Measurements from ENCODE around the gene ZNF460. TPM values are rescaled to one million over a fixed set of nuclear protein-coding genes. Genes with fewer than 3 reads are reported as not detected.

ZNF460 gene
- total RNA-seq, 2 donors from 2014 or later = 28.5 to 35.1 TPM

- Histone ChIP-seq H3K36me3 (peaks cover 11% of the 10 kb centered on the region), H3K27ac (peak overlapping the region; percentile 96), H3K4me3 (peak overlapping the region; percentile 93), H3K9ac (ENCODE audit: low read depth in 2 of 2, low read length in 2 of 2) (peak overlapping the region; percentile 93 to 99), H3K9me3 (no peaks in the 10 kb centered on the region), H3K4me1 (peaks cover 8% of the 10 kb centered on the region), H3K27me3 (no peaks in the 10 kb centered on the region)
- TF ChIP-seq CTCF (IDR thresholded peaks at IDR 0.05) = no peak
- DNase-seq = no peak
- intact Hi-C loops (cut with DNase I) = loop anchor here (5.0 kb wide), 1 partner anchor 39 kb away; the partner anchor contains the start of gene ZNF805
Observed at GRCh38 chr19:57280962-57281400, 696 bp downstream of the ZNF460 start.

DNA sequence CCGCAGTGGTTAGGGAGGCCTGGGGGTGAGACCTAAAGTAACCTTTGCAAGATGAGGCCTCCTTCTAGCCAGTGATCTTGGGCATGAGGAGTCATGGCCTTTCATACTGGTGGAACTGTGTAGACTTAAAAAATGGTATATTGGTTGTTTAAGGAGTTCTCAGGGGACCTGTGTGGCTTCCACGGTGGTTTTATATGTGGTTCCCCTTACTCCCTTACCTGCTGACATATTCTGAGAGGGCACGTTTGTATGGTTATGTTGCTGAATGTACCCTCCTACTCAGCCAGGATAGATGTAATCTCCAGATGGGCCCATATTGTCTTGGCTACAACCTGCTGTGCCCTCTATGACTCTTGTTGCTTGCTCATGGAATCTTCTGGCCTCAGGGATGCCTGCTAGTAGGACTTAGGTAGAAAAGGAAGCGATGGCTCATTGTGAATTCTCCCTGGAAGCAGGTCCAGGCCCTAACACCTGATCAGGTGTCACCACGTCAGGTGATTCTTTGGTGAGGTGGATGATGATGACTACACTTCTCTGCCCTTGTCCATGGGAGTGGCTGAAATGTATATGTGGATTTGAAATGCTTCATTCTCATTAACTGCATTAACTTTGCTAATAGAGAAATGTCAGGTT lies 1.8 kb downstream of the ZNF460 start:
- Histone ChIP-seq H3K4me3 (no peak overlapping the region), H3K27ac (no peak overlapping the region), H3K27me3 (no peaks in the 10 kb centered on the region), H3K36me3 (peaks cover 17% of the 10 kb centered on the region), H3K9me3 (no peaks in the 10 kb centered on the region), H3K4me1 (peaks cover 8% of the 10 kb centered on the region), H3K9ac (ENCODE audit: low read depth in 2 of 2, low read length in 2 of 2) (no peak overlapping the region)
- no peak for TF ChIP-seq CTCF (IDR thresholded peaks at IDR 0.05)
- no peak for DNase-seq
- intact Hi-C loops (cut with DNase I) = loop anchor here (5.0 kb wide), 1 partner anchor 40 kb away; the partner anchor contains the start of gene ZNF805

DNA sequence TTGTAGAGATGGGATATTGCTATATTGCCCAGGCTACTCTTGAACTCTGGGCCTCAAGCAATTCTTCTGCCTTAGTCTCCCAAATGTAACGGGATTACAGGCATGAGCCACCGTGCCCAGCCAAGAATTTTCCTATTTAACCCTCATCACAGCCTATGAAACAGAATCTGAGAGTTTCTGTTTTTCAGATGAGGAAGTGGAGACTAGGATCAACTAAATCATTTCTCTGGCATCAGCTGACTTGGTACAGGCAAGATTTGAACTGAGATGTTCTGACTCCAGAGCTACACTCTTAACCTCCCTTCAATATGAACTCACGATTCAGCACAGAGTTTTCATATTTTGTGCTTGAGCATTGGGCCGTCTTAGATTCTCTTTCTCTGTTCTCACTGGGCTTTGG lies 8.1 kb downstream of the ZNF460 start:
- no peak overlapping the region for H3K4me3 ChIP-seq
- no peak overlapping the region for H3K9ac ChIP-seq (ENCODE audit: low read depth in 2 of 2, low read length in 2 of 2)
- H3K27ac ChIP-seq = no peak overlapping the region
- no peaks in the 10 kb centered on the region for H3K4me1 ChIP-seq
- no peaks in the 10 kb centered on the region for H3K27me3 ChIP-seq
- intact Hi-C loops (cut with DNase I) = no loop called here
- no peak for TF ChIP-seq CTCF (IDR thresholded peaks at IDR 0.05)
- peaks cover 64% of the 10 kb centered on the region for H3K36me3 ChIP-seq
- peaks cover 6% of the 10 kb centered on the region for H3K9me3 ChIP-seq
- DNase-seq = no peak

DNA sequence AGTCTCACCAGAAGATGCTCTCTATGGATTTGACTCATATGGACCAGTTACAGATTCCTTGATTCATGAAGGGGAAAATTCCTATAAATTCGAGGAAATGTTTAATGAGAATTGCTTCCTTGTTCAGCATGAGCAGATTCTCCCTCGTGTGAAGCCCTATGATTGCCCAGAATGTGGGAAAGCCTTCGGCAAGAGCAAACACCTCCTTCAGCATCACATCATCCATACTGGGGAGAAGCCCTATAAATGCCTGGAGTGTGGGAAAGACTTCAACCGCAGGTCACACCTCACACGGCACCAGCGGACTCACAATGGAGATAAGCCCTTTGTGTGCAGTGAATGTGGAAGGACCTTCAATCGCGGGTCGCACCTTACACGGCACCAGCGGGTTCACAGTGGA lies 10.7 kb downstream of the ZNF460 start:
- TF ChIP-seq CTCF (IDR thresholded peaks at IDR 0.05) = no peak
- no peak for DNase-seq
- no peaks in the 10 kb centered on the region for H3K27me3 ChIP-seq
- H3K36me3 ChIP-seq = peaks cover 54% of the 10 kb centered on the region
- intact Hi-C loops (cut with DNase I) = no loop called here
- peaks cover 6% of the 10 kb centered on the region for H3K9me3 ChIP-seq
- H3K27ac ChIP-seq = no peak overlapping the region
- H3K4me3 ChIP-seq = no peak overlapping the region
- H3K4me1 ChIP-seq = no peaks in the 10 kb centered on the region
- H3K9ac ChIP-seq (ENCODE audit: low read depth in 2 of 2, low read length in 2 of 2) = no peak overlapping the region

GRCh38 chr19:57292547-57292946 lies 12.3 kb downstream of the ZNF460 start:
- no peak for DNase-seq
- no peak overlapping the region for H3K9ac ChIP-seq (ENCODE audit: low read depth in 2 of 2, low read length in 2 of 2)
- TF ChIP-seq CTCF (IDR thresholded peaks at IDR 0.05) = no peak
- no peak overlapping the region for H3K4me3 ChIP-seq
- no peaks in the 10 kb centered on the region for H3K4me1 ChIP-seq
- H3K27me3 ChIP-seq = no peaks in the 10 kb centered on the region
- H3K9me3 ChIP-seq = peaks cover 6% of the 10 kb centered on the region
- no peak overlapping the region for H3K27ac ChIP-seq
- peaks cover 43% of the 10 kb centered on the region for H3K36me3 ChIP-seq
- intact Hi-C loops (cut with DNase I) = no loop called here

Data from colonic mucosa (tissue), 4 donors.